ENCODE measurements around the gene APOBEC3B.

GRCh38 chr22:38954414-38955043 lies 27.6 kb upstream of the APOBEC3B start:
- TF ChIP-seq CTCF (IDR thresholded peaks at IDR 0.05) (no peak), EP300 (IDR thresholded peaks at IDR 0.05) (no peak), POLR2A (IDR thresholded peaks at IDR 0.05) (no peak)
